NCI-H1105 treated with DMSO at 0.1 percent for 48 hours (cell line): ENCODE data around the gene FBXO9.
A peak's percentile ranks its signal among the peaks of the same experiment; 100 is the strongest.

Source experiments
- DNase-seq: peaks from one replicate; lab custom pipeline; 2025; lab: John Stamatoyannopoulos, UW

FBXO9 gene

GRCh38 chr6:53065266-53066076 lies at the start of gene FBXO9:
Gene FBXO9, plus strand, starts transcription at chr6:53065404. Its CDS starts 386 bp downstream, at chr6:53065790.
- peak; percentile 66 for DNase-seq

GRCh38 chr6:53015486-53015885 lies 49.7 kb upstream of the FBXO9 start:
- no peak for DNase-seq

- no peak for DNase-seq
Measured at GRCh38 chr6:53018446-53018845, 46.8 kb upstream of the FBXO9 start.

GRCh38 chr6:53020005-53020744 lies 45.0 kb upstream of the FBXO9 start:
- DNase-seq, result no peak

- no peak for DNase-seq
Measured at GRCh38 chr6:53023323-53023722, 41.9 kb upstream of the FBXO9 start.

- DNase-seq, result no peak
Measured at GRCh38 chr6:53026526-53026925, 38.7 kb upstream of the FBXO9 start.

GRCh38 chr6:53027131-53027718 lies 38.0 kb upstream of the FBXO9 start:
- DNase-seq, result no peak

- DNase-seq, result no peak
Measured at GRCh38 chr6:53028467-53028866, 36.7 kb upstream of the FBXO9 start.

GRCh38 chr6:53029257-53029656 lies 35.9 kb upstream of the FBXO9 start:
- no peak for DNase-seq

GRCh38 chr6:53029761-53030160 lies 35.4 kb upstream of the FBXO9 start:
- DNase-seq, result no peak

- no peak for DNase-seq
Measured at GRCh38 chr6:53031281-53031680, 33.9 kb upstream of the FBXO9 start.

- no peak for DNase-seq
Measured at GRCh38 chr6:53032849-53033248, 32.4 kb upstream of the FBXO9 start.

GRCh38 chr6:53033764-53034163 lies 31.4 kb upstream of the FBXO9 start:
- no peak for DNase-seq

- no peak for DNase-seq
Measured at GRCh38 chr6:53035549-53036213, 29.5 kb upstream of the FBXO9 start.

- DNase-seq, result no peak
Measured at GRCh38 chr6:53038141-53038540, 27.1 kb upstream of the FBXO9 start.

GRCh38 chr6:53038596-53038995 lies 26.6 kb upstream of the FBXO9 start:
- DNase-seq, result no peak

- no peak for DNase-seq
Measured at GRCh38 chr6:53041356-53041755, 23.8 kb upstream of the FBXO9 start.

- no peak for DNase-seq
Measured at GRCh38 chr6:53042112-53042511, 23.1 kb upstream of the FBXO9 start.

- DNase-seq, result no peak
Measured at GRCh38 chr6:53043581-53043980, 21.6 kb upstream of the FBXO9 start.

GRCh38 chr6:53044071-53044470 lies 21.1 kb upstream of the FBXO9 start:
- no peak for DNase-seq

GRCh38 chr6:53044572-53044971 lies 20.6 kb upstream of the FBXO9 start:
- no peak for DNase-seq

GRCh38 chr6:53045891-53046673 lies 19.1 kb upstream of the FBXO9 start:
- DNase-seq, result no peak
